ENCODE data around the gene U2AF2. TPM values are rescaled to one million over a fixed set of nuclear protein-coding genes. Genes with fewer than 3 reads are reported as not detected.

Gene U2AF2
- total and polyA plus RNA-seq, 2 of the 4 experiments (the other 2 are of a cell fraction) = 120 to 260 TPM

- TF ChIP-seq, protein P1, sequence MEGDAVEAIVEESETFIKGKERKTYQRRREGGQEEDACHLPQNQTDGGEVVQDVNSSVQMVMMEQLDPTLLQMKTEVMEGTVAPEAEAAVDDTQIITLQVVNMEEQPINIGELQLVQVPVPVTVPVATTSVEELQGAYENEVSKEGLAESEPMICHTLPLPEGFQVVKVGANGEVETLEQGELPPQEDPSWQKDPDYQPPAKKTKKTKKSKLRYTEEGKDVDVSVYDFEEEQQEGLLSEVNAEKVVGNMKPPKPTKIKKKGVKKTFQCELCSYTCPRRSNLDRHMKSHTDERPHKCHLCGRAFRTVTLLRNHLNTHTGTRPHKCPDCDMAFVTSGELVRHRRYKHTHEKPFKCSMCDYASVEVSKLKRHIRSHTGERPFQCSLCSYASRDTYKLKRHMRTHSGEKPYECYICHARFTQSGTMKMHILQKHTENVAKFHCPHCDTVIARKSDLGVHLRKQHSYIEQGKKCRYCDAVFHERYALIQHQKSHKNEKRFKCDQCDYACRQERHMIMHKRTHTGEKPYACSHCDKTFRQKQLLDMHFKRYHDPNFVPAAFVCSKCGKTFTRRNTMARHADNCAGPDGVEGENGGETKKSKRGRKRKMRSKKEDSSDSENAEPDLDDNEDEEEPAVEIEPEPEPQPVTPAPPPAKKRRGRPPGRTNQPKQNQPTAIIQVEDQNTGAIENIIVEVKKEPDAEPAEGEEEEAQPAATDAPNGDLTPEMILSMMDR (conservative IDR thresholded peaks at IDR 0.05; ENCODE audit: low read depth, low read length) = no peak
Observed at GRCh38 chr19:55646889-55647731, 7.7 kb upstream of the U2AF2 start (continued).
